Suprapubic skin (tissue), 4 donors: Measurements from ENCODE around the gene RRP9.

Source experiments
- EP300 ChIP-seq: sonication (generic); formaldehyde crosslinking; IDR thresholded peaks from one replicate; pipeline ENCODE4 v1.6.1; 2017; ENCODE audit warnings: antibody characterized with exemption
- POLR2A ChIP-seq, 2 donors: fragments of 450-650 bp; IDR thresholded peaks; one replicate each; pipeline ENCODE4 v1.6.1; 2017; ENCODE audit warnings: antibody characterized with exemption in 2 of 2, mild to moderate bottlenecking in 2 of 2, moderate library complexity in 2 of 2
- POLR2AphosphoS5 ChIP-seq, 3 donors: sonication (generic); formaldehyde crosslinking; IDR thresholded peaks; one replicate each; pipeline ENCODE4 v1.6.1; 2017; ENCODE audit warnings: antibody characterized with exemption in 3 of 3
- TF ChIP-seq, protein P1 (sequence below), 2 donors: fragments of 200-600 bp in 1 of 2; fragments of 450-650 bp in 1 of 2; sonication (generic) in 1 of 2; IDR thresholded peaks; one replicate each; pipeline ENCODE4 v1.5.1; 2016 to 2019; ENCODE audit warnings: antibody characterized with exemption in 2 of 2, mild to moderate bottlenecking in 1 of 2, moderate library complexity in 1 of 2

DNA sequence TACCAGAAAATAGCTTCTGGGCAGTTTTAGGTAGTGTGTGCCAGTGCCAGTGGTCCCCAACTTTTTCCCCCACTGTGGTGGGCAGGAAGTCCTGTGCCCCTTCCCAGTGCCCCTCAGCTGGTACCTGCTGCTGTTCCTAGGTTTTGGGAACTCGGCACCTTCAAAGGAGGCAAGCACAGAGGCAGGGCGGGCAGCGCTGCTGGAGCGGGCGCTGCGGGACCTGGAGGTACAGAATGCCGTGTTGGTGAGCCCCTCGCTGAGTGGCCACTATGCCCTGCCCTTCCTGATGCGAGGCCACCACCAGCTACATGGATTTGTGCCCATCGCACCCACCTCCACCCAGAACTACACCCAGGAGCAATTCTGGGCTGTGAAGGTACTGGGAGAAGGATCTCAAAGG lies 38.5 kb upstream of the RRP9 start:
- TF ChIP-seq POLR2A (IDR thresholded peaks at IDR 0.05) (no peak), POLR2AphosphoS5 (IDR thresholded peaks at IDR 0.05) (no peak), EP300 (no peak)
- TF ChIP-seq, protein P1, sequence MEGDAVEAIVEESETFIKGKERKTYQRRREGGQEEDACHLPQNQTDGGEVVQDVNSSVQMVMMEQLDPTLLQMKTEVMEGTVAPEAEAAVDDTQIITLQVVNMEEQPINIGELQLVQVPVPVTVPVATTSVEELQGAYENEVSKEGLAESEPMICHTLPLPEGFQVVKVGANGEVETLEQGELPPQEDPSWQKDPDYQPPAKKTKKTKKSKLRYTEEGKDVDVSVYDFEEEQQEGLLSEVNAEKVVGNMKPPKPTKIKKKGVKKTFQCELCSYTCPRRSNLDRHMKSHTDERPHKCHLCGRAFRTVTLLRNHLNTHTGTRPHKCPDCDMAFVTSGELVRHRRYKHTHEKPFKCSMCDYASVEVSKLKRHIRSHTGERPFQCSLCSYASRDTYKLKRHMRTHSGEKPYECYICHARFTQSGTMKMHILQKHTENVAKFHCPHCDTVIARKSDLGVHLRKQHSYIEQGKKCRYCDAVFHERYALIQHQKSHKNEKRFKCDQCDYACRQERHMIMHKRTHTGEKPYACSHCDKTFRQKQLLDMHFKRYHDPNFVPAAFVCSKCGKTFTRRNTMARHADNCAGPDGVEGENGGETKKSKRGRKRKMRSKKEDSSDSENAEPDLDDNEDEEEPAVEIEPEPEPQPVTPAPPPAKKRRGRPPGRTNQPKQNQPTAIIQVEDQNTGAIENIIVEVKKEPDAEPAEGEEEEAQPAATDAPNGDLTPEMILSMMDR (IDR thresholded peaks at IDR 0.05): no peak
